ENCODE results near the gene YAF2.

The YAF2 gene

GRCh38 chr12:42141981-42142606, 96.0 kb downstream of the YAF2 start:
- DNase-seq, result no peak

GRCh38 chr12:42140901-42141300, 97.1 kb downstream of the YAF2 start:
- no peak for DNase-seq

- no peak for DNase-seq
Observed at GRCh38 chr12:42135259-42135814, 102.7 kb downstream of the YAF2 start.

GRCh38 chr12:42130672-42131402, 107.2 kb downstream of the YAF2 start:
- DNase-seq, result no peak

- no peak for DNase-seq
Observed at GRCh38 chr12:42129595-42130204, 108.3 kb downstream of the YAF2 start.

GRCh38 chr12:42128888-42129287, 109.2 kb downstream of the YAF2 start:
- DNase-seq, result no peak

GRCh38 chr12:42128327-42128726, 109.7 kb downstream of the YAF2 start:
- no peak for DNase-seq

GRCh38 chr12:42126963-42127362, 111.1 kb downstream of the YAF2 start:
- DNase-seq, result no peak

- DNase-seq, result no peak
Observed at GRCh38 chr12:42125388-42125767, 112.7 kb downstream of the YAF2 start.

- no peak for DNase-seq
Observed at GRCh38 chr12:42124764-42125387, 113.2 kb downstream of the YAF2 start.

- DNase-seq, result no peak
Observed at GRCh38 chr12:42119085-42119633, 118.9 kb downstream of the YAF2 start.

GRCh38 chr12:42118136-42118879, 119.7 kb downstream of the YAF2 start:
- no peak for DNase-seq

GRCh38 chr12:42109031-42109430, 129.0 kb downstream of the YAF2 start:
- DNase-seq, result no peak
